Astrocyte (in vitro differentiated cells and primary cell): ENCODE results near the gene ADAM8.

Experiments
- CTCF ChIP-seq: IDR thresholded peaks from 2 replicates; pipeline ENCODE4 v1.5.1; 2011; ENCODE audit warnings: low read depth, mild to moderate bottlenecking, inconsistent platforms, low read length, moderate library complexity; ENCODE audit not compliant: insufficient read depth
- EZH2 ChIP-seq: IDR thresholded peaks from 2 replicates; pipeline ENCODE4 v1.6.1; 2012; ENCODE audit warnings: mild to moderate bottlenecking, low read length, inconsistent platforms; ENCODE audit not compliant: insufficient read depth

DNA sequence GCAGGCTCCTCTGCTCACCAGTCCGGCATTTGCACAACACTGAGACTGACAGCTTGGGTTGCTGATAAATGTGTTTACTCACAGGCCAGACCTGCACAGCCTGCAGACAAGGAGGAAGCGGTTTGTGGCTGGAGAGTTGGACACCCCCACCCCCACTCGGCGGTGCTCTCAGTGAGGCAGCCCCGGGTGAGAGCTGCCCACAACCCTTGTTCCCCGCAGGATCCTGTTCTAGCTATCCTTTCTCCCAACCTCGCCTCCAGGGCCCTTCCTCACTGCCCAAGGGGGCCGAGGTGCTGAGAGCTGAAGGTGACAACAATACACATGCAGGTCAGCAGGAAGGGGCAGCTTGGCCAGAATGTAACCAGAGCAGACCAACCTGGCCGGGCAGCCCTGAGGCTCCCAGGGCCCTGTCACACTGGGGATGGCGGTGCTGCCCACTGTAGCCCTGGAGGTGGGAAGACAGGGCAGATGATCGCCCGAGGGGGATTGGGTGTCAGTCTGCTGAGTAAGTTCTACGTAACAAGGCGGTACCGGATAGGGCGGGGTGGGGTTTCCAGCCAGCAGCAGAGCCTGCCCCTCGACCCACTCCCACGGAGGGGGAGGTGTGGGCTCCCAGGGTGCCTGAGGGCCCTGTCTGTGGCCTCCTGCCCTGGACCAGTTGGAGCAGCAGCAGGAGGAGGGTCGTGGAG is 2.1 kb upstream of the ADAM8 start:
- TF ChIP-seq CTCF (no peak), EZH2 (no peak)
